Hepatocyte (in vitro differentiated cells): ENCODE measurements around the gene MYH7.

ENCODE experiments used
- CTCF ChIP-seq: fragments of 200-600 bp; sonication (generic); IDR thresholded peaks from 2 replicates; pipeline ENCODE4 v1.5.1; 2016; ENCODE audit warnings: antibody characterized with exemption, mild to moderate bottlenecking; ENCODE audit not compliant: poor library complexity
- EZH2 ChIP-seq: fragments of 200-600 bp; sonication (generic); IDR thresholded peaks from 2 replicates; pipeline ENCODE4 v1.6.1; 2016; ENCODE audit warnings: antibody characterized with exemption, mild to moderate bottlenecking, borderline replicate concordance
- EZH2phosphoT487 ChIP-seq: fragments of 200-600 bp; sonication (generic); IDR thresholded peaks from one replicate; pipeline ENCODE4 v1.6.1; 2018; ENCODE audit warnings: antibody characterized with exemption, mild to moderate bottlenecking, low read depth, moderate library complexity; ENCODE audit not compliant: unreplicated experiment, severe bottlenecking

- TF ChIP-seq CTCF (no peak), EZH2 (no peak), EZH2phosphoT487 (no peak)
Observed at GRCh38 chr14:23398348-23398747, 37.1 kb downstream of the MYH7 start.
